ENCODE data around the gene TMOD2.

TMOD2 gene

DNA sequence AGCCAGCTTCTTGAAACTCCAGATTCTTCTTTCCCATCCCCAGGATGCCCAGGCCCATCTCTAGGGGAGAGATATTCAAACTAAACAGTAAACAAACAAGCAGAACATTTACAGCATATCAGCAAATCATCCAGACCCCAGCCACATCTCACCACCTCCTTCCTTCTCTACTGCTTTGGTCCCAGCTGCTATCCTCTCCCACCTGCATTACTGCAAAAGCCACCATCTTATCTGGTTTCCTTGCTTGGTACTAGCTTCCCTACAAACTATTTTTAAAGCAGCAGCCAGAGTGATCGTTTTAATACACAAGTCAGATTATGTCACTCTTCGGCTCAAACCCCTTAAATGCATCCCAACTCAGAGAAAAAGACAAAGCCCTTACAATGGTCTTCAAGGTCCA is 18.8 kb upstream of the TMOD2 start:
- no peak for DNase-seq (ENCODE audit: low read depth)
- TF ChIP-seq, protein P1, sequence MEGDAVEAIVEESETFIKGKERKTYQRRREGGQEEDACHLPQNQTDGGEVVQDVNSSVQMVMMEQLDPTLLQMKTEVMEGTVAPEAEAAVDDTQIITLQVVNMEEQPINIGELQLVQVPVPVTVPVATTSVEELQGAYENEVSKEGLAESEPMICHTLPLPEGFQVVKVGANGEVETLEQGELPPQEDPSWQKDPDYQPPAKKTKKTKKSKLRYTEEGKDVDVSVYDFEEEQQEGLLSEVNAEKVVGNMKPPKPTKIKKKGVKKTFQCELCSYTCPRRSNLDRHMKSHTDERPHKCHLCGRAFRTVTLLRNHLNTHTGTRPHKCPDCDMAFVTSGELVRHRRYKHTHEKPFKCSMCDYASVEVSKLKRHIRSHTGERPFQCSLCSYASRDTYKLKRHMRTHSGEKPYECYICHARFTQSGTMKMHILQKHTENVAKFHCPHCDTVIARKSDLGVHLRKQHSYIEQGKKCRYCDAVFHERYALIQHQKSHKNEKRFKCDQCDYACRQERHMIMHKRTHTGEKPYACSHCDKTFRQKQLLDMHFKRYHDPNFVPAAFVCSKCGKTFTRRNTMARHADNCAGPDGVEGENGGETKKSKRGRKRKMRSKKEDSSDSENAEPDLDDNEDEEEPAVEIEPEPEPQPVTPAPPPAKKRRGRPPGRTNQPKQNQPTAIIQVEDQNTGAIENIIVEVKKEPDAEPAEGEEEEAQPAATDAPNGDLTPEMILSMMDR (IDR thresholded peaks at IDR 0.05; ENCODE audit: control insufficient read depth, insufficient read depth, low read depth, low read length, missing control alignments) = no peak

DNA sequence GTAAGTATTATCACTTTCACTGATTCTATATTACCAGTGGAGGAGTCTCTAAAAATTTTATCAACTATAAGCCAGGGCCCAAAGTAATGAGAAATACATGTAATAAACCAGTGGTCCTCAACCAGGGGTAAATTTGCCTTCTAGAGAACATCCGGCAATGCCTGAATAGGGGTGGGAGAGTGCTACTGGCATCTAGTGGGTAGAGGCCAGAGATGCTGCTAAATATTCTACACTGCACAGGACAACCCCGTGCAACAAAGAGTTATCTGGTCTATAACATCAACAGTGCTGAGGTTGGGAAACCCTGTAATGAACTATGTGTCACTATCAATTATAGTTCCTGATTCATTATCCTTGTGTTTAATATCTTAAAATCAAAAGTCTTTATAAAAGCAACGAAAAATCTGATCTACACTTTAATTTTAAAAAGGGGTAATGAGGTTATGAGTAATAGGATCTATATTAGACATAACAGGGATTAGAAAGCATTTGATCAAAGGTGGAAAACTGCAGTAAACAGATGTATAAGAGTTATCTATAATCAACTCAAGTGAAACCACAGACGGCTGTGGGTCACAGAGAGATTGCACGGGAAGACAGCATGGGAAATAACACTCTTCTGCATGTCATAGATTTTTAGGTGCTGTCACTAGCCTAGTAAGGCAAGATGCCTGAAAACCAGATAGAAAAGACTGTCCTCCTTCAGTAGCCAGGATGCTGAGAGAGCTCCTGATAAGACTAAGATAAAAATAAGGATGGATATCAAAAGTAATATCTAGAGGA is 16.0 kb upstream of the TMOD2 start:
- no peak overlapping the region for H3K4me3 ChIP-seq (ENCODE audit: control insufficient read depth, low read depth, low read length)
- no peak for DNase-seq (ENCODE audit: low read depth)
- TF ChIP-seq, protein P1 (IDR thresholded peaks at IDR 0.05; ENCODE audit: control insufficient read depth, insufficient read depth, low read depth, low read length, missing control alignments) = no peak

More for the DNA sequence above, 18.8 kb upstream of the TMOD2 start:
- H3K4me3 ChIP-seq (ENCODE audit: control insufficient read depth, low read depth, low read length) = no peak overlapping the region

DNA sequence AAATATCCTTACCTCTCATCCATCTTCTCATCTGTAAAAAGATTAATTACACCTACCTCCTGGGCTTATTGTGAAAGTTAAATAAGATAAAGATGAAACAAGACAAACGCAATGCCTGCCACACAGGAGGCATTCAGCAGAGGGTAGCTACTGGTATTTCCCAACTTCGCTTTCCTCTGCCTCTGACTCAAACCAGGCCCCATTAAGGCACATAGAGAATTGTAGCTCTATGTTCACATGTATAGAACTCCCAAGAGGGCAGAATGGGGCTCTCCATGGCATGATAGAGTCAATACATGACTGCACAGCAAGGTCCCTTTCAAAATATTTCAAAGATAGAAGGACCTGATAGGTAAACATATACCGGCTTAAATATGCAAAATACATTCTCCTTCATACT is 15.3 kb upstream of the TMOD2 start:
- TF ChIP-seq, protein P1 (IDR thresholded peaks at IDR 0.05; ENCODE audit: control insufficient read depth, insufficient read depth, low read depth, low read length, missing control alignments) = no peak
- DNase-seq (ENCODE audit: low read depth) = no peak
- no peak overlapping the region for H3K4me3 ChIP-seq (ENCODE audit: control insufficient read depth, low read depth, low read length)

DNA sequence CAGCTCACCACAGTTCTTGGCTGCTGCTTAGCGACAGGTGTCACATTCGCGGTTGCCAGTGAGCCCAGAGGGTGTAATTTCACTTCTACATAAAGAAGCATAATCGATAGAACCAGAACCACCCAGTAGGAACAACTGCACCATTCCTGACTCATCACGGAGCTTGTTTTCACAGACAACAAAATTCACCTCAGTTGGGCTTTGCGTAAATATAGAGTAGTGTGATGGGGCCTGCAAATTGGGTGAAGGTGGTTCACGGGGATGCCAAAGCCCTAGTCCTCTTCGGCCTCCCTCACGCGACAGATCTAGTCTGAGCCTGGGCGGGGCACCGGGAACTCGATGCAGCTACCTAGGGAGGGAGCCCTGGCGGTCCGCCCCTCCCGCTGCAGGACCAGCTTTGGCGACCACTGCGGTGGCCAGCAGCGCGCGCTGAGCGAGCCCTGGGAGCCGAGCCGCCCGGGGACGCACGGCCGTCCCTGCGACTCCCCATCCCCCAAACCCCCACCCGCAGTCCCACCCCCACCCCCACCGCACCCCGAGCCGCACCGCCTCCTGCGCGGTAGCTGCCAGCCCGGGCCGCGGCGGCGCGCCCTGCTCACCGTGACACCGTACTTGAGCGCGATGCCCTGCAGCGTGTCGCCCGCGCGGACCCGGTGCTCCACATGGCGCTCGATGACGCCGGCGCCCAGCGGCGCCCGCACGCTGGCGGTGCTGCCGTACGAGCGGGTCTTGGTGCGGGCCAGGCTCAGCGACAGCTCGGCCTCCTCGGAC is 14.5 kb upstream of the TMOD2 start:
- TF ChIP-seq, protein P1 (IDR thresholded peaks at IDR 0.05; ENCODE audit: control insufficient read depth, insufficient read depth, low read depth, low read length, missing control alignments) = no peak
- peak overlapping the region; percentile 54 for H3K4me3 ChIP-seq (ENCODE audit: control insufficient read depth, low read depth, low read length)
- no peak for DNase-seq (ENCODE audit: low read depth)

DNA sequence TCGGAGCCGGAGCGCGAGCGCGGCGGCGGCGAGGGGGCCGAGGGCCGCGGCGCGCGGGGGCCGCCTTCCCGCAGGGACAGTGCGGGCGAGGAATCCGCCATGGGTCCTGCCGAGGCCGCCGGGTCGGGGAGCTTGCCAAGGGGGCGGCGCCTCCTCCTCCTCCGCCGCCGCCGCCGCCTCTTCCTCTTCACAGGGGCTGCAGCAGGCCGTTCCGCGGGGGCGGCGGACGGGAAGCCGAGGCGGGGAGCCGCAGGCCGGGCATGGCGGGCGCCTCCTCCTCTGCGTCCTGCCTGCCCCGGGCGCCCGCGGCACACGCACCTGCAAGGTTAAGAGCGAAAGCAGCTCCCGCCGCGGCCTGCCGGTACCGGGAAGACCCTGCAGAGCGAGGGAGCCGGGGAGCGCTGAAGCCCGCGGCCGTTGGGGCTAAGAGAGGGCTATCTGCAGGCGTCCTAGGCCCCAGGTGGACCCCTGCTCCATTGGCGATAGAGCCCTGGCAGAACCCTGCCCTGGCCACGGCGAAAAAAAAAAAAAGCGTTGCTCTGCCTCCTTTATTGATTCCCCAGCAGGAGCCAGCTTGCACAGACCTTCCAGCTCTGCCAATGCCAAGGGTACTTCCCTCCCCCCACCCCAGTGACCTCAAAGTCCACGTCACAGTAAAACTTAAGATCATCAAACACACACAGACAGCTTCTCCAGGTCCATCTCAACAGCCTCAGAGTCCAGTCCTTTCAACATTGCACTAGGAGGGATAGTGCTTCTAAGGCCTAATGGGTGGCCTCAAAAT is 13.7 kb upstream of the TMOD2 start, which contains the start of gene LYSMD2:
TSS of gene LYSMD2 (minus strand) at position 134 of the 784 bp plus-strand sequence. CDS start at position 101, 33 bp downstream.
- peak within 1 kb of the TSS; percentile 54 for H3K4me3 ChIP-seq (ENCODE audit: control insufficient read depth, low read depth, low read length)
- DNase-seq (ENCODE audit: low read depth) = no peak
- TF ChIP-seq, protein P1 (IDR thresholded peaks at IDR 0.05; ENCODE audit: control insufficient read depth, insufficient read depth, low read depth, low read length, missing control alignments) = no peak

GRCh38 chr15:51738553-51738952 is 12.8 kb upstream of the TMOD2 start:
- TF ChIP-seq, protein P1 (IDR thresholded peaks at IDR 0.05; ENCODE audit: control insufficient read depth, insufficient read depth, low read depth, low read length, missing control alignments) = no peak
- H3K4me3 ChIP-seq (ENCODE audit: control insufficient read depth, low read depth, low read length) = no peak overlapping the region
- no peak for DNase-seq (ENCODE audit: low read depth)

All from AG09309 (cell line).